ENCODE measurements around the gene ARHGAP40. TPM values are rescaled to one million over a fixed set of nuclear protein-coding genes. Genes with fewer than 3 reads are reported as not detected.

Gene ARHGAP40
- total RNA-seq = not detected
- polyA plus RNA-seq = not detected

GRCh38 chr20:38601216-38602184 is at the start of gene ARHGAP40:
Gene ARHGAP40, plus strand, starts transcription at chr20:38601809.
- POLR2A ChIA-PET = no interaction called here
- peak within 1 kb of the TSS in 2 of 7 donors; percentile 14 to 77 for H3K4me3 Mint-ChIP-seq
- CTCF ChIA-PET = no interaction called here
- Histone ChIP-seq H3K27me3 (ENCODE audit: insufficient read depth, low read length, poor library complexity, severe bottlenecking) (peaks cover 23% of the 10 kb centered on the region), H3K4me1 (ENCODE audit: insufficient read depth, low read length) (no peaks in the 10 kb centered on the region), H3K27ac (ENCODE audit: low read depth, low read length) (no peak within 1 kb of the TSS), H3K36me3 (ENCODE audit: insufficient read depth, low read length) (no peaks in the 10 kb centered on the region), H3K4me3 (ENCODE audit: low read length) (no peak within 1 kb of the TSS), H3K9me3 (ENCODE audit: low read length) (no peaks in the 10 kb centered on the region)
- peak within 1 kb of the TSS in 1 of 8 donors; percentile 34 for H3K27ac Mint-ChIP-seq
- no peak for DNase-seq
- H3K9me3 Mint-ChIP-seq = peaks cover 0 to 3% (median 0%) of the 10 kb centered on the region in 5 donors
- peaks cover 6 to 13% (median 7%) of the 10 kb centered on the region in 3 donors for H3K4me1 Mint-ChIP-seq
- H3K36me3 Mint-ChIP-seq = no peaks in the 10 kb centered on the region
- peaks cover 57 to 73% of the 10 kb centered on the region in 2 donors for H3K27me3 Mint-ChIP-seq

GRCh38 chr20:38554986-38555385 is 46.6 kb upstream of the ARHGAP40 start:
- Mint-ChIP-seq H3K4me3 (no peak overlapping the region), H3K27ac (peak overlapping the region in 1 of 8 donors; percentile 66), H3K9me3 (no peaks in the 10 kb centered on the region), H3K27me3 (no peaks in the 10 kb centered on the region), H3K4me1 (no peaks in the 10 kb centered on the region), H3K36me3 (peaks cover 27 to 40% (median 28%) of the 10 kb centered on the region in 3 donors)
- ChIA-PET CTCF (no interaction called here), POLR2A (no interaction called here)
- no peak overlapping the region for H3K4me3 ChIP-seq (ENCODE audit: low read length)
- H3K9me3 ChIP-seq (ENCODE audit: low read length) = no peaks in the 10 kb centered on the region
- no peaks in the 10 kb centered on the region for H3K4me1 ChIP-seq (ENCODE audit: insufficient read depth, low read length)
- H3K36me3 ChIP-seq (ENCODE audit: insufficient read depth, low read length) = peaks cover 55% of the 10 kb centered on the region
- no peak for DNase-seq
- no peaks in the 10 kb centered on the region for H3K27me3 ChIP-seq (ENCODE audit: insufficient read depth, low read length, poor library complexity, severe bottlenecking)
- no peak overlapping the region for H3K27ac ChIP-seq (ENCODE audit: low read depth, low read length)

GRCh38 chr20:38555395-38555794 is 46.2 kb upstream of the ARHGAP40 start:
- Mint-ChIP-seq H3K36me3 (peaks cover 24 to 43% (median 26%) of the 10 kb centered on the region in 3 donors), H3K4me1 (peaks cover 0 to 2% (median 0%) of the 10 kb centered on the region in 3 donors), H3K4me3 (no peak overlapping the region), H3K9me3 (no peaks in the 10 kb centered on the region), H3K27me3 (no peaks in the 10 kb centered on the region), H3K27ac (no peak overlapping the region)
- Histone ChIP-seq H3K9me3 (ENCODE audit: low read length) (no peaks in the 10 kb centered on the region), H3K4me1 (ENCODE audit: insufficient read depth, low read length) (no peaks in the 10 kb centered on the region), H3K27me3 (ENCODE audit: insufficient read depth, low read length, poor library complexity, severe bottlenecking) (no peaks in the 10 kb centered on the region), H3K36me3 (ENCODE audit: insufficient read depth, low read length) (peaks cover 54% of the 10 kb centered on the region), H3K27ac (ENCODE audit: low read depth, low read length) (no peak overlapping the region), H3K4me3 (ENCODE audit: low read length) (no peak overlapping the region)
- DNase-seq = no peak
- ChIA-PET POLR2A (no interaction called here), CTCF (no interaction called here)

GRCh38 chr20:38557174-38557573 is 44.4 kb upstream of the ARHGAP40 start:
- Mint-ChIP-seq H3K9me3 (no peaks in the 10 kb centered on the region), H3K27ac (peak overlapping the region in 2 of 8 donors; percentile 32 to 33), H3K4me3 (no peak overlapping the region), H3K4me1 (peaks cover 0 to 2% (median 0%) of the 10 kb centered on the region in 3 donors), H3K36me3 (peaks cover 24 to 57% (median 28%) of the 10 kb centered on the region in 3 donors), H3K27me3 (no peaks in the 10 kb centered on the region)
- peaks cover 44% of the 10 kb centered on the region for H3K36me3 ChIP-seq (ENCODE audit: insufficient read depth, low read length)
- no peak overlapping the region for H3K27ac ChIP-seq (ENCODE audit: low read depth, low read length)
- ChIA-PET CTCF (no interaction called here), POLR2A (no interaction called here)
- H3K4me3 ChIP-seq (ENCODE audit: low read length) = no peak overlapping the region
- no peaks in the 10 kb centered on the region for H3K4me1 ChIP-seq (ENCODE audit: insufficient read depth, low read length)
- H3K9me3 ChIP-seq (ENCODE audit: low read length) = no peaks in the 10 kb centered on the region
- H3K27me3 ChIP-seq (ENCODE audit: insufficient read depth, low read length, poor library complexity, severe bottlenecking) = no peaks in the 10 kb centered on the region
- no peak for DNase-seq

- Mint-ChIP-seq H3K27ac (peak overlapping the region in 3 of 8 donors; percentile 19 to 78 (median 50)), H3K4me3 (no peak overlapping the region), H3K4me1 (peaks cover 0 to 2% (median 0%) of the 10 kb centered on the region in 3 donors), H3K27me3 (no peaks in the 10 kb centered on the region), H3K9me3 (no peaks in the 10 kb centered on the region), H3K36me3 (peaks cover 23 to 70% (median 26%) of the 10 kb centered on the region in 3 donors)
- Histone ChIP-seq H3K4me1 (ENCODE audit: insufficient read depth, low read length) (no peaks in the 10 kb centered on the region), H3K4me3 (ENCODE audit: low read length) (no peak overlapping the region), H3K27me3 (ENCODE audit: insufficient read depth, low read length, poor library complexity, severe bottlenecking) (no peaks in the 10 kb centered on the region), H3K9me3 (ENCODE audit: low read length) (no peaks in the 10 kb centered on the region), H3K27ac (ENCODE audit: low read depth, low read length) (no peak overlapping the region), H3K36me3 (ENCODE audit: insufficient read depth, low read length) (peaks cover 40% of the 10 kb centered on the region)
- no peak for DNase-seq
- POLR2A ChIA-PET = no interaction called here
- CTCF ChIA-PET = no interaction called here
Measured at GRCh38 chr20:38558596-38559360, 42.8 kb upstream of the ARHGAP40 start.

- no peaks in the 10 kb centered on the region for H3K27me3 Mint-ChIP-seq
- peak overlapping the region in 4 of 8 donors; percentile 2 to 78 (median 36) for H3K27ac Mint-ChIP-seq
- Histone ChIP-seq H3K36me3 (ENCODE audit: insufficient read depth, low read length) (peaks cover 34% of the 10 kb centered on the region), H3K4me3 (ENCODE audit: low read length) (no peak overlapping the region), H3K4me1 (ENCODE audit: insufficient read depth, low read length) (no peaks in the 10 kb centered on the region), H3K27ac (ENCODE audit: low read depth, low read length) (no peak overlapping the region), H3K27me3 (ENCODE audit: insufficient read depth, low read length, poor library complexity, severe bottlenecking) (no peaks in the 10 kb centered on the region), H3K9me3 (ENCODE audit: low read length) (no peaks in the 10 kb centered on the region)
- CTCF ChIA-PET = interaction anchor here (0.9 to 1.1 kb wide), 2 partner anchors 10 to 15 kb away, joined by 3 read pairs; no protein-coding TSS in a partner anchor
- peaks cover 13 to 80% (median 21%) of the 10 kb centered on the region in 3 donors for H3K36me3 Mint-ChIP-seq
- no peaks in the 10 kb centered on the region for H3K9me3 Mint-ChIP-seq
- POLR2A ChIA-PET = no interaction called here
- no peak for DNase-seq
- H3K4me3 Mint-ChIP-seq = no peak overlapping the region
- H3K4me1 Mint-ChIP-seq = peaks cover 0 to 2% (median 0%) of the 10 kb centered on the region in 3 donors
Measured at GRCh38 chr20:38559764-38560163, 41.8 kb upstream of the ARHGAP40 start.

- Mint-ChIP-seq H3K4me1 (peaks cover 0 to 2% (median 0%) of the 10 kb centered on the region in 3 donors), H3K27ac (peak overlapping the region in 3 of 8 donors; percentile 9 to 60 (median 32)), H3K9me3 (no peaks in the 10 kb centered on the region), H3K36me3 (peaks cover 10 to 88% (median 24%) of the 10 kb centered on the region in 3 donors), H3K27me3 (no peaks in the 10 kb centered on the region), H3K4me3 (no peak overlapping the region)
- no peaks in the 10 kb centered on the region for H3K4me1 ChIP-seq (ENCODE audit: insufficient read depth, low read length)
- H3K9me3 ChIP-seq (ENCODE audit: low read length) = no peaks in the 10 kb centered on the region
- no peaks in the 10 kb centered on the region for H3K27me3 ChIP-seq (ENCODE audit: insufficient read depth, low read length, poor library complexity, severe bottlenecking)
- H3K36me3 ChIP-seq (ENCODE audit: insufficient read depth, low read length) = peaks cover 49% of the 10 kb centered on the region
- no peak overlapping the region for H3K4me3 ChIP-seq (ENCODE audit: low read length)
- no peak overlapping the region for H3K27ac ChIP-seq (ENCODE audit: low read depth, low read length)
- DNase-seq = no peak
- CTCF ChIA-PET = no interaction called here
- POLR2A ChIA-PET = no interaction called here
Measured at GRCh38 chr20:38563802-38564431, 37.7 kb upstream of the ARHGAP40 start.

Measured in CD8-positive, alpha-beta memory T cell (primary cell).